NCI-H345 treated with DMSO at 0.1 percent for 48 hours (cell line): ENCODE results near the gene COL8A1.

Source experiments
- DNase-seq: peaks from one replicate; lab custom pipeline; 2025; ENCODE audit not compliant: unreplicated experiment; lab: John Stamatoyannopoulos, UW

Gene COL8A1

GRCh38 chr3:99757966-99758365 lies 119.6 kb downstream of the COL8A1 start:
- no peak for DNase-seq

GRCh38 chr3:99758502-99759177 lies 120.2 kb downstream of the COL8A1 start:
- DNase-seq = no peak

GRCh38 chr3:99760031-99760430 lies 121.6 kb downstream of the COL8A1 start:
- no peak for DNase-seq

- DNase-seq = no peak
Measured at GRCh38 chr3:99760629-99761028, 122.2 kb downstream of the COL8A1 start.

- DNase-seq = no peak
Measured at GRCh38 chr3:99761415-99762165, 123.2 kb downstream of the COL8A1 start.

- no peak for DNase-seq
Measured at GRCh38 chr3:99762901-99763300, 124.5 kb downstream of the COL8A1 start.

- no peak for DNase-seq
Measured at GRCh38 chr3:99764377-99764776, 126.0 kb downstream of the COL8A1 start.

GRCh38 chr3:99765042-99765942 lies 126.9 kb downstream of the COL8A1 start:
- DNase-seq = no peak

GRCh38 chr3:99767291-99767690 lies 128.9 kb downstream of the COL8A1 start:
- DNase-seq = no peak

- DNase-seq = no peak
Measured at GRCh38 chr3:99768126-99768525, 129.7 kb downstream of the COL8A1 start.

GRCh38 chr3:99768808-99769501 lies 130.6 kb downstream of the COL8A1 start:
- no peak for DNase-seq

- DNase-seq = no peak
Measured at GRCh38 chr3:99772171-99772570, 133.8 kb downstream of the COL8A1 start.

GRCh38 chr3:99772671-99773070 lies 134.3 kb downstream of the COL8A1 start:
- no peak for DNase-seq

- no peak for DNase-seq
Measured at GRCh38 chr3:99774467-99774866, 136.1 kb downstream of the COL8A1 start.

GRCh38 chr3:99776516-99777209 lies 138.3 kb downstream of the COL8A1 start:
- no peak for DNase-seq

- DNase-seq = no peak
Measured at GRCh38 chr3:99777210-99777549, 138.8 kb downstream of the COL8A1 start.

- no peak for DNase-seq
Measured at GRCh38 chr3:99777708-99778107, 139.3 kb downstream of the COL8A1 start.

GRCh38 chr3:99780749-99781148 lies 142.4 kb downstream of the COL8A1 start:
- DNase-seq = no peak

- DNase-seq = no peak
Measured at GRCh38 chr3:99781761-99782160, 143.4 kb downstream of the COL8A1 start.

- DNase-seq = no peak
Measured at GRCh38 chr3:99783011-99783573, 144.7 kb downstream of the COL8A1 start.
